Measurements from ENCODE around the gene SYF2.

Gene SYF2

DNA sequence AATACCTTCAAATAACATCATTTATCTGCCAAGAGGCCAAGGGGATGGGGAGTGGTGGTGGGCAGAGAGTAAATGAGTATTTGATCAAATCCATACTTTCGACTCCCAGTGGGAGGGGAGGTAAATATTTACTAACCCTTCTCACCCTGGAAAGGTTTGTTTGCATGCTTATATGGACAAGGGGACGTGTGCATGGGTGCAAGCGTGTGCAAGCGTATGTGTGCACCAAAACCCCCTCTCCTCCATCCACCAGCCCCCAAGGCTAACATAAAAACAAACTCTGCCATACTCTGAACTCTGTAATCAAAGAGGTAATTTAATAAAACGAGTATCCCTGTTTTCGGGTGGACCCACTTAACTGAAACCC is 58.0 kb downstream of the SYF2 start:
- Histone ChIP-seq H3K9me3 (ENCODE audit: control insufficient read depth, low read length) (no peaks in the 10 kb centered on the region), H3K4me1 (no peaks in the 10 kb centered on the region), H3K4me3 (ENCODE audit: low read depth, low read length) (no peak overlapping the region), H3K9ac (no peak overlapping the region), H3K27ac (no peak overlapping the region), H2AFZ (no peak overlapping the region), H3K4me2 (ENCODE audit: low read length) (no peak overlapping the region), H3K27me3 (ENCODE audit: control insufficient read depth, insufficient read depth, low read length) (no peaks in the 10 kb centered on the region), H3K79me2 (no peaks in the 10 kb centered on the region), H3K36me3 (ENCODE audit: control insufficient read depth, insufficient read depth, low read length) (no peaks in the 10 kb centered on the region)
- TF ChIP-seq, protein P1, sequence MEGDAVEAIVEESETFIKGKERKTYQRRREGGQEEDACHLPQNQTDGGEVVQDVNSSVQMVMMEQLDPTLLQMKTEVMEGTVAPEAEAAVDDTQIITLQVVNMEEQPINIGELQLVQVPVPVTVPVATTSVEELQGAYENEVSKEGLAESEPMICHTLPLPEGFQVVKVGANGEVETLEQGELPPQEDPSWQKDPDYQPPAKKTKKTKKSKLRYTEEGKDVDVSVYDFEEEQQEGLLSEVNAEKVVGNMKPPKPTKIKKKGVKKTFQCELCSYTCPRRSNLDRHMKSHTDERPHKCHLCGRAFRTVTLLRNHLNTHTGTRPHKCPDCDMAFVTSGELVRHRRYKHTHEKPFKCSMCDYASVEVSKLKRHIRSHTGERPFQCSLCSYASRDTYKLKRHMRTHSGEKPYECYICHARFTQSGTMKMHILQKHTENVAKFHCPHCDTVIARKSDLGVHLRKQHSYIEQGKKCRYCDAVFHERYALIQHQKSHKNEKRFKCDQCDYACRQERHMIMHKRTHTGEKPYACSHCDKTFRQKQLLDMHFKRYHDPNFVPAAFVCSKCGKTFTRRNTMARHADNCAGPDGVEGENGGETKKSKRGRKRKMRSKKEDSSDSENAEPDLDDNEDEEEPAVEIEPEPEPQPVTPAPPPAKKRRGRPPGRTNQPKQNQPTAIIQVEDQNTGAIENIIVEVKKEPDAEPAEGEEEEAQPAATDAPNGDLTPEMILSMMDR (IDR thresholded peaks at IDR 0.05): no peak

DNA sequence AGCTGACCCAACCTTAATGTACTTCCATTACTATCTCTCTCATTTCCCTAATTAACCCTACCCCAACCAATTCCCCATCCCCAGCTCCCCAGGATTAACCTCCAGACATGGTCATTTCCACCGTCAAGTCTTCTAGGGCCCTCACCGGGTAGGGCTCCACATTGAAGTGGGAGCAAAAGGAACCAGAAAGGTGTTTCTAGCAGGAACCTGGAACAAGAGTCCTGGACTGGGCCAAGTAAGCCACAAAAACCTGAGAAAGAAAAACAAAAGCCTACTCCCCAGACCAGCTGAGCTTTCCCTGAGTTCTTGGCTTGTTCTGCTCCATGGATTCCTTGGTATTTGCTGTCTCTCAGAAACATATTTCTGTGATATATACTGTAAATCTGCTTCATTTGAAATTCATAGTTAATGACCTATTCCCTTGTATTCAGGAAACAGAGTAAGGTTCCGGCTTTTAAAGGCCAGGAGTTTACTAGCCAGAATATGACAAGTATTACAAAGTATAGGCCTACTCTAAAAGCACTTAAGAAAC is 58.4 kb downstream of the SYF2 start:
- no peak overlapping the region for H3K9ac ChIP-seq
- no peak overlapping the region for H3K4me2 ChIP-seq (ENCODE audit: low read length)
- H3K36me3 ChIP-seq (ENCODE audit: control insufficient read depth, insufficient read depth, low read length): no peaks in the 10 kb centered on the region
- H2AFZ ChIP-seq: no peak overlapping the region
- H3K4me1 ChIP-seq: no peaks in the 10 kb centered on the region
- H3K9me3 ChIP-seq (ENCODE audit: control insufficient read depth, low read length): no peaks in the 10 kb centered on the region
- TF ChIP-seq, protein P1 (IDR thresholded peaks at IDR 0.05): no peak
- no peaks in the 10 kb centered on the region for H3K27me3 ChIP-seq (ENCODE audit: control insufficient read depth, insufficient read depth, low read length)
- H3K79me2 ChIP-seq: no peaks in the 10 kb centered on the region
- H3K27ac ChIP-seq: no peak overlapping the region
- no peak overlapping the region for H3K4me3 ChIP-seq (ENCODE audit: low read depth, low read length)

Measured in parathyroid adenoma (tissue), 2 donors.